ENCODE measurements around the gene PTPRE.
A peak's percentile ranks its signal among the peaks of the same experiment; 100 is the strongest.

The PTPRE gene

DNA sequence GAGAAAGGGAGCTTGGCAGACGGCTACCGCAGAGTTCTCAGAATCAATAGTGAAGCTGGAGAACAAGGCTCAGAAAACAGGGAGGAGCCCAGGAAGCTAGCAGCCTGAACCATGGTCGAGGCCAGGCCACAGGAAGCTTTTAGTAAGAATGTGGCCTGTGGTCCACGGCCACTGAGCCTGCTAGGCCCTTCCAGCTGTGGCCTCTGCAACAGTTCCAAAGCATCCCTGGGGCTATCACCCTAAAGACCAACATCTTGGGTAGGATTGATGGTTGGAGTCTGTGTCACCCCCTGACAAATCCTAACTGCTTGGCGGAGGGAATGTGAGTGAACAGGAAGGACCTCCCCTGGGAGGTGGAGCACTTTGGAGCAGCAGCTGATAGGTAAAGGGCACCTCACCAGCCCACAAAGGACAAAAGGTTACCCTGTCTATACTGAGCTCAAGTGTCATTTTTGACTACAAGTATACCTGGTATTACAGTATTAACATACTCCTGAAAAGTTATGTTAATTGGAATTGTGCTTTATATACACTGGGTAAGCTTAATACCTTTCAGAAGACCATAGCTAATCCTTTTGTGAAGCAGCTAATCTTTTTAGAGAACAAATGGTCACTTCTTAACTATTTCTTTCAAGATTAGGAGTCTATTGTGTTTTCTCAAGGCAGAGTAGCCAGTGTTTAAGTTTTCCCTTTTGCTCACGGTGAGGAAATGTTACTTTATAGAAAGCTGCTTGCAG is 18.7 kb downstream of the PTPRE start:
- no peak for DNase-seq (ENCODE audit: low read depth, low spot score)

DNA sequence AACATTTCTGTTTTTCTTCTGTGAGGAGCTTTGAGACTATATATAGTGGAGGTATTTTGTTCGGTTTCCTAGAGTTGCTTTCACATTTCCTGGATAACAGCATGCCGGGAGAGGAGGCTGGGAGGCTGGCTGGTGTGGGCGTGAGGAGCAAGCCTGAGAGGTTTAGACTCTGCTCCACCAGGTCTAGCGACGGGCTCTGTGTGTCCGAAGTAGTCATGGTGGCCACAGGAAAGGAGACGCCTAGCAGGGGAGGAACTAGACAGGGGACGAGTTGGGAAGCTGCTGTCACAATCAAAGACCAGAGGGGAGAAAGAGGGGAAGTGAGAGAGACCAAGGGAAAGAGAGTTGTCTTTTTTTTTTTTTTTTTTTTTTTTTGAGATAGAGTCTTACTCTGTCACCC is 19.6 kb downstream of the PTPRE start:
- no peak for DNase-seq (ENCODE audit: low read depth, low spot score)

DNA sequence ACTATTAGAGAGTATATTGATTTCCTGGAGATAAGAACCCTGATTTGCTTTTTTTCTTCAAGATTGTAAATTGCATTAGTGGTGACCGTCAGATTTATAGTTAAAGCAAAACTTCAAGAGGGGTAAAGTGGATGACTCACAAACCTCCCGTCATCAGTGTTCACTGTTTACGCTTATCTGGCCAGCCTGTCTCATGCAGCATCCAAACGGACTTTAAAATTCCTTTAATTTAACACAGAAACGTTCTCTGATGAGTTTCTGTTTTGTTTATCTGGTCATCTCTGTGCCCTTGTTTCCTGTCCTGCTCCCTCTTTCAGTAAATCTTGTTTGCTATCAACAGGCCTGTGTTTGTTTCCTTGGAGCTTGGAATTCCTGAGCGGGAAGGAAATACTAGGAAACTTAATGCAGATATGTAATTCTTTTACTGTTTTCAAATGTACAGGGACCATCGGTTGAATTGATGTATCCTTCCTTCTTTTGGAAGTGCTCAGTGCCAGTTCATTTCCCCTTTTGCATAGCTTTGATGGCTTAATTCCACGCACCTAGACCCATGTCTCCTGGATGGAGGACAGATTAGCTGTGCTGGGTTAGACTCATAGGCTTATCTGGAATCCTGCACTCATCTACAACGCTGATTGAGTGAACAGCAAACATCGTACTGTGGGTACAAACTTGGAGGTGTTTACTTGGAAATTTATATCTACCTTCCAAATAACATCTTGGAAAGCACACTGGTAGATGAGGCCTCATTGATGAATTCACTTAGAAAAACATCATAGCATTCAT is 21.3 kb downstream of the PTPRE start:
- DNase-seq (ENCODE audit: low read depth, low spot score): peak; percentile 37

DNA sequence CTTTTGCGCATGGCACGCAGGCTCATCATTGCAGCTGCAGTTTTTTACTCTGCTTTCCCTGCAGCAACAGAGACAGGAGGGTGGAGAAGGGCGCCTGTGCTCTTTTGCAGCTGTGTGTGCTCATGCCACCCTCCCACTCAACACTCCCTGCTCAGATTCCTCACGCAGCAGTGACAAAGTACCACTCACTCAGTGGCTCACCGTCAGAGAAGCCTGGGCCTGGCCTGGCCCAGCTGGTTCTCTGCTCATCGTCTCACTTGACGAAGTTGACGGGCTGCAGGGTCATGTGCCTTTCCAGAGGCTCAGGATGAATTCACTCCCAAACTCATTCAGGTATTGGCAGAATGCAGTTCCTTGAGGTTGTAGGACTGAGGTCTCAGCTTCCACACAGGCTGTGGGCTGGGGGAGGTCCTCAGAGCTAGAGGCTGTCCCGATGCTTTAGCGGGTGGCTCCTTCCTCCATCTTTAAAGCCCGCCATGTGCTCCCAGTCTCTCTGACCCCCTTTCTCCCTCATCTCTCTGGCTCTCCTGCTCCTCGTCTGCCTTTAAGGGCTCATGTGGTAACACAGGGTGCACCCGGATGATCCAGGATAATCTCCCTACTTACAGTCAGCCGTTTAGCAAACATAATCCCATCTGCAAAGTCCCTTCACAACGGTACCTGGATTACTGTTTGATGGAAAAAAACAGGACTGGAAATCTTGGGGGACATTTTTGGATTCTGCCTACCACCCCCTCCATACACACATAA is 25.8 kb downstream of the PTPRE start:
- no peak for DNase-seq (ENCODE audit: low read depth, low spot score)

DNA sequence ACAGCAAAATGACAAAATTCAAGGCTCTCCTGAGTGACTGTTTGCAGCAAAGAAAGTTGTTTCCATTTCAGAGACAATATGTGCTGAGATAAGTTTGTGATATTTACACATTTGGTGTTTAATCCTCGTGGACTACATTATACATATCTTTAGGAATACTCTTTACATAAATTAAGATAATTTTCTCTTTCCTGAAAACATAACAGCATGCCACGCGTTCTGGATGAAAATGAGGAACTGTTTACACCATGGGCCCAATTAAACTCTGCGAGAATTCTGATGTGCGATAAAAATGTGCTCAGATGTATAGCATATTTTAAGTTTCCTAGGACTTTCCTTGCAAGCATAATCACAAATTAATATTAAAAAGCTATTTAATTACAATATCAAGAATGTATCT is 26.4 kb downstream of the PTPRE start:
- DNase-seq (ENCODE audit: low read depth, low spot score): no peak

DNA sequence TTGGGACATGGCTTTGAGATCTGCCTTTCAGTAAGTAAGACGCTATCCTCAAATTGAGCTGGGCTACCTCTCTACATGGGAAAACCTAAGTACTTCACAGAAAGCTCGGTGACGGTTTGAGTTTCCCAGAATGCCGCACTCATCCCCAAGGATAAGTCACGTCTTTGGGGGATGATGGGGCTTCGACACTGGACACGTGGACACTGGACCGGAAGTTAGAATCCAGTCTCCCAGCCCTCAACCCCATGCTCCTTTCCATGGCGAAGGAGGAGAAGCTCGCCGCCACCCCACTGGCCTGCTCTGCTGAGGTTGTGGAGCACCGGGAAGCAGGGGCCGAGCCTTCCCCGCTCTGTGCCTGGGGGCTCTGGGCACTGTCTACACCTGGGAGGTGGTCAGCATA is 27.5 kb downstream of the PTPRE start:
- DNase-seq (ENCODE audit: low read depth, low spot score): no peak

DNA sequence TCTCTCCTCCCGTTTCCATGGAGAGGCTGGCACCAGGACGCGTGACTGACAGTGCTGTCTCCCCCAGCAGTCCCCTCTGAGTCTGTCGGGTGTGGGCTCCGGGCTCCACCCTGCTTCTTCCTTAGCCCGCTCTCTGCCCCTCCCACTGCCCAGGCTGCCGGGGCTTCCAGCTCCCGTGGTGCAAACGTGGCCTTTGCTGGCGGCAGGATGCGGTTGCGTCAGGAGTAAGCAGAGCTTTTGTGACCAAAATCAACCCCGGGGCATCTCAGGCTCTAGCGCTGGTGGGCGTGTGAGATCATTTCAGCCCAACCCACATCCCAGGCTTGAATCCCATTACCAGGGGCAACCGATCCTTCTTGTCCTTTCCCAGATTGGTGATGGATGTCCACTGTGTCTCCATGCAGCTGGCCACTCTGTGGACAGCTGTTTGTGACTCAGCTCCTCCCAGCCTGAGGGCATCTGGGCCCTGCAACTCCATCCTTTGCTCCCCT is 28.2 kb downstream of the PTPRE start:
- peak; percentile 77 for DNase-seq (ENCODE audit: low read depth, low spot score)

DNA sequence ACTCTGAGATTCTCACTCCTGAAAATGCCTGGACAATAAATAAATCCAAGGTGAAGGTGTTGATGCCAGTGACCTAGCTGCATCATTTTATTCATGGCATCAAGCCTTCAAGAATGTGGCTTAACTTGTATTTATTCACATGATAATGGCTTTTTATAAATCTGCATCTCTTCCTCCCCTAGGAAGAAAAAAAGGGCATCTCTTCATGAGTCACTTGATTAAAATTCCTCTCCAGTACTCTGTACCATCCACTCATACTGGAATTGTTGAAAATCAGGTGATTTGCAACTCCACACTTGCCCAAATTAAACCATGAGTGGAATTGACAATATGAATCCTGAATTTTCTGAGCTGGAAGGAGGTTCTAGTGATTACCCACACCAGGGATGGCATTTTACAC is 30.2 kb downstream of the PTPRE start:
- DNase-seq (ENCODE audit: low read depth, low spot score): no peak

DNA sequence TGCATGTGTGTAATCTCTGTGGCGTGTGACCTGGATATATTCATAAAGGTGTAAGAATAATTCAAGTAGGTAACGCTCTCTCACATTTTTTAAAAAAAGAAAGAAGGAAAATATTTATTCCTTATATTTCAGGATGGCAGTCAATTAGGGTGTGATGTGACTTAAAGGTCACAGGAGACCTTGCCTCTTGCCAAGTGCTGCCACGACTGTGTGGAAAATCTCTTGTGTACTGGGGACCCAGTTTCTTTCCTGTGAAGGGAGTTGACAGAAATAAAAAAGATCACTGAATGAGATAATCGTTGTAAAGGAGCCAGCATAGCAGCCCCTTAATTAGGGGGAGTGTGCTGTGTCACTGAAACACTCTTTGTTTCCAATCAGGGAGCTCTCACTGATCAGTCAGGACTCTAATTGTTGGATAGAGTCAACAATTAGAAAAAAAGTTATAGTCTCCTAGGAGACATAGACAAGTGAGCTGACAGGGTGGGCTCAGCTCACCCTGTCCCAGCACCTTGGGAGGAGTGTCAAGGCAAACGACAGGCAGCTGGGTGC is 31.1 kb downstream of the PTPRE start:
- no peak for DNase-seq (ENCODE audit: low read depth, low spot score)

DNA sequence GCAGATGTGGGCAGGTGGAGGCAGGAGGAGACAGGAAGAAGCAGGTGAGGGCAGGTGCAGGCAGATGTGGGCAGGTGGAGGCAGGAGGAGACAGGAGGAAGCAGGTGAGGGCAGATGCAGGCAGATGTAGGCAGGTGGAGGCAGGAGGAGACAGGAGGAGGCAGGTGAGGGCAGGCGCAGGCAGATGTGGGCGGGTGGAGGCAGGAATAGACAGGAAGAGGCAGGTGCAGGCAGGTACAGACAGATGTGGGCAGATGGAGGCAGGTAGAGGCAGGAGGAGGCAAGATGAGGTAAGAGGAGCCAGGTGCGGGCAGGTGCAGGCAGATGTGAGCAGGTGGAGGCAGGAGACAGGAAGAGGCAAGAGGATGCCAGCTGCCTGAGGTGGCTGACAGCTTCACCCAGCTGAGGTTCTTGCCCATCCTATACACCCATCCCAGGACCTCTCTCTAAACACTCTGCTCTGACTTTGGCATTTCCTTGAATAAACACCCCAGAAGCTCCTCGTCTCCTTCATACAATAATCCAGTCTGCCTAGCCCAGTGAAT is 33.0 kb downstream of the PTPRE start:
- DNase-seq (ENCODE audit: low read depth, low spot score): no peak

DNA sequence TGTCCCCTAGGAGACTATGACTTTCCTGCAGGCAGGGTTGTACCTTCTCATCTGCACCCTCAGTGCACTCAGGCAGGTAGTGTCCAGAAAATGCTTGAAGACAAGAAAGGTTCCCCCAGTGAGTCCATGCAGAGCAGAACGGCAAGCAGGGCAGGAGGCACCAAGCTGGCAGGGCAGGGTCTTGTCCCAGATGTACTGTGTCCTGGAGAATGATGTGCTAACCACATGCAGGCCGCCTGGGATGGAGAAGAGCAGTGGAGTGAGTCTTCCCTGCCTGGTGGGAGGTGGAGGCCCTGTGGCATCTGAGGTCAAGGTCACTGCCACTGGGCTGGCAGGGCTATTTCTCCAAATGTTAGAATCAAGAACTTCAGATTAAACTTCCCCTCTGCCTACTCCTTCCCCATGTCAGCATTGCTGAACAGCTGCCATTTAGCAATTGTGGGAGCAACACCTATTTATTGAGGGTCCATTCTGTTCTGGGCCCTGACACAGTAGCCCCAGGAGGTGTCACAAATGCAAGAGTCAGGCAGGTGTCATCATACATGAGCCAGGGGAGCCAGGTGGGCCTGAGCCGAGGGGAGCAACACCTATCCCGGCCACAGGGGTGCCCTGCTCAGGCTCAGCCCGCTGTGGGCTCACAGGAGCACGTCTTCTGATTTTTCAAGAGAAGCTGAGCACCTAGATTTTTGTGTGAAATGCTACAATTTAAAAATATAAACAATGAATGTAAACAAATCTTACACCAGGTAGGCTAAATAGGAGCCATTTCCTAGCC is 34.1 kb downstream of the PTPRE start:
- DNase-seq (ENCODE audit: low read depth, low spot score): no peak

DNA sequence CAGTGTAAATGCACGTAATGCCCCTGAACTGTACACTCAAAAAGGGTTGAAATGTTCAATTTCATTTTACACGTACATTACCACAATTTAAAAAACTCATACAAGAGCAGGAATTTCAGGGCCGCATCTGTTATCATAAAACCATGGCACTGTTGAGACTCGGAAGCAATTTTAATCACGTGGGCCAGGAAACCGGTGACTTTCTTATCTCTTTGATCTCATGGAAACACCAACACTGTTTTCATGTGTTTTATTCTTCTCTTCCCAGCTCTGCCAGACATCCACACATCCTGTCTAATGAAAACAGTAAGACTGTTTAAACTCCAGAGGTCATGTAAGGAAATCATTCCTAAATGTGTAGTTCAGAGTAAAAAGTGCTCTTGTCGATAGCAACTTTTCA is 35.9 kb downstream of the PTPRE start:
- no peak for DNase-seq (ENCODE audit: low read depth, low spot score)

DNA sequence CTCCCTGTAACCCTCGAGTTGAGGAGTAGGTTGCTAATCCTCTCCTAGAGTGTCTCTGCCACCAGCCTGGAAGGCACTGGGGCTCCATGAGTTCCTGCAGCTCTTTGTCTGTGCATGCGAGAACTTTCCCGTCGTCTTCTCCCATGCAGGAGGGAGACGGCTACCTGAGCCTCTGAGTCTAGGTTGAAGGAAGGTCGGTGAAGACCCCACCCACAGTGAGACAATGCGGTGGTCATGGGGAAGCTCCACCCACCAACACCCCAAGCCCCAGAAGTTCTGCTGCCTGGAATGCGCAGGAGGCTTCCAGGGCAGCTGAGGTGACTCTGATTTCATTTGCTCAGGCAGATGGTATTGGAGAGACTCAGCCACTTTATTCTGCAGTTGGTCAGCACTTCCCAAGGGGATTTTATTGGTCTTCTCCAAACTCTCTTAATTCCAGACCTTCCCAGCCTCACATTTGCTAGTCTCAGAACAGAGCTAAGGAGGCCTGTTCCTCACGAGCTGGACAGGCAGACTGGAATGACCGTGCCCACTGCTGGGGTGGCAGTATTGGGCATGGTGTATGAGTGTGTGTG is 36.5 kb downstream of the PTPRE start:
- no peak for DNase-seq (ENCODE audit: low read depth, low spot score)

DNA sequence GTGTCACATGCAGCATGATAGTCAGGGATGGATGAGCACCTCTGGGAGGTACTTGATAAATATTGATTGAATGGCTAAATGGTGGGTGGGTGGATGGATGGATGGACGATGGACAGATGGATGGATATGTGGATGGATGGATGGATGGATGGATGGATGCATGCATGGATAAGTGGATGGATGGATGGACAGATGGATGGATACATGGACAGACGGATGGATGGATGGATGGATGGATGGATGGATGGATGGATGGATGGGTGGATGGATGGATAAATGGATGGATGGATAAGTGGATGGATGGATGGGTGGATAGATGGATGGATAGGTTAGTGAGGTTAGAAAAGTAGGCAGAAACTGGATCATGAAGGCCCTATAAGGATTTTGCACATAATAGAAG is 37.4 kb downstream of the PTPRE start:
- no peak for DNase-seq (ENCODE audit: low read depth, low spot score)

DNA sequence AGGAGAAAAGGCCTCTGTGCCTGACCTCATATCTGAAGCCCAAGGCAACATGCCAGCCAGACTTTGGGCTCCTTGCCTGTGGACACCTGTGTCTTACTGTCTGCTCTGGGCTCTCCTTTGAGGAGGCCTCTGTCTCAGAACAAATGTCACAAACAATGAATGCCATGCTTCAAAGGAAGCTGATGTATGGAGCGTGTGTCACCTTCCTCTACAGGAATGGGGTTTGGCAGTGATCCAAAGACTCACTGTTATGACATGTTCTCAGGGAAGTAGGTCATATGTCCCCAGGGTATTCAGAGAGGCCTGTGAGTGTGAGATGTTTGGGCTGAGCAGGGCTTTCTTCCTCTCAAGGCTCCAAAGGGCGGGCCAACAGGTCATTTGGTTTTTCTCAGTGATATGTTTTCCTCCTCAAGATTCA is 38.4 kb downstream of the PTPRE start:
- no peak for DNase-seq (ENCODE audit: low read depth, low spot score)

DNA sequence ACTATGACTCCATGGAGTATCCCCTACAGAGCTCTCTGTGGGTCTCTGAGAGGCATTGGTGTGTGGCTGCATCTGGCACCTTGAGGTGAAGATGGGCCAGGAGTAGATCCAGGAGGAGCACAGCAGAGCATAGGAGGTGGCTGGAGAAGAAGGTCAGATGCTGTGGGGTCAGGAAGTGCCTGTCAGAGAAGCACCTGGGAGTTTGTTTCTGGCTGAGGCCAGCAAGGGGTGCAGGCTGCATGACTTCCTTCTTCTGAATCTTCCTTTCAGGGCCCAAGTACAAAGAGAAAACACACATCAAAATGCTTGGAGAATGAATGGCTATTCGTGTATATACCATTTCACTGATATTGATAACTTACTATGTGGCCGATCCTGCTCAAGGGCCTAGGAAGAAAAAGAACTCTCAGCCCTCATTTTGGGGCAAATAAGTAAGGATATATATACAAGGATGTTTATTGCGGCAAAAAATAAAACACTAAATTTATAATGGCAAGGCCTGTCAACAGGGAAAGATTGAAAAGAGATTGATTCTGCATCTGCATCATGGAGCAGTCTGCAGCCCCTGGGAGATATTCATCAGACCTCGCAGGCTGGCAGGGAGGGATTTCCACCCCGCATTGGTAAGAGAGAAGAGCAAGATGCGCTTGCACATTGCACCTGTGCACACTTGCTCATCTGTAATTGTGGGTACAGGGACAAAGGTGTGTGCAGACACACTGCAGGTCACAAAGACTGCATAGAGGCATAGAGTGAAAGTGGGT is 39.2 kb downstream of the PTPRE start:
- no peak for DNase-seq (ENCODE audit: low read depth, low spot score)

DNA sequence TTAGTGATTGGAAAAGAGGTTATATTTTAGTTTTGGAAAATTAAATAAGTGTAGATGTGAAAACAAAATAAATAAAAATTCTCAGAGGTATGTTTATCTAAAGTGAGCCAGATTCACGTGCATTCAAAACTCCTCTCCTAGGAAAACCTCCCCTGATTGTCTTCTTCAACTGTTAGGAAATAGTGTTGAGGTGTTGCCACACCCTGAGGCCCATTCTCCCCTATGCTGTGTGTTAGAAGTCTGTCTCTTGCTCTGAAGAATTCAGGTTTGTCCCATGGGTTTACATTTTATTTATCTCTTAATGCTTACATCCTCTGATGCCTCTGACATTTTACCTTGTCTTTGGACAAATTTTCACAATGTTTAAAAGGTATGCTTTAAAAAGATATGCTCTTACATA is 40.3 kb downstream of the PTPRE start:
- DNase-seq (ENCODE audit: low read depth, low spot score): no peak

DNA sequence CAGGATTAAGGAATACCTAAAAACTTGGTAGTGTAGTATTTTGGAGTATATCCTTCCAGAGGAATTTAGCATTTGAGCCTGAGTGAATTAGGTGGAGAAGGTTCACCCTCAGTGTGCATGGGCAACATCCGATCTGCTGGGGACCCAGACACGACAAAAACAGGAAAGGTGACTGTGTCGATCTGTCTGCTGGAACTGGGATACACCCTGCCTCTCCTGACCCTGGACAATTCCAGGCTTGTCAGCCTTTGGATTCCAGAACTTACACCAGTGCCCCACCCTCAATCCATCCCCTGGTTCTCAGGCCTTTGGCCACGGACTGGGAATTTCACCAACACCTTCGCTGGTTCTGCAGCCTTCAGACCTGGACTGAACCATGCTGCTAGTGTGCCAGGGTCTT is 41.9 kb downstream of the PTPRE start:
- no peak for DNase-seq (ENCODE audit: low read depth, low spot score)

DNA sequence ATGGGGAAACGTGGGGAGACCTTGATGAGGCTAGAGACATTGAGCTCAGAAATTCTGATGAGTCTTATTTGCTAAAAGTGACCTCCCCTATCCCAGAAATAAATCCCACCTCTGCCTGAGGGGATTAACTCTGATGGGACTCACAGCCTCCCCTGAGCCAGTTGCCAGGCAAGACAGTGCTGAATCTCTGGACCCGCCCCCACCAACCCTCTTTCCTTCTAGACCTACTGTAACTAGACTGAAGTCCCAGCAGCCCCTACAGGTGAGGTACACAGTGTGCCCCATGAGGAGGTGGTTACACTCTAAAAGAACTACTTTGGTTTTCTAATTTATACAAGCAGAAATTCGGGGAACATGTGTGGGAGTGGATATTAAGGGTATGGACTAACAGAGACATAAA is 42.9 kb downstream of the PTPRE start:
- no peak for DNase-seq (ENCODE audit: low read depth, low spot score)

All from ELF-1 (cell line).